Mononuclear cell (primary cell): ENCODE data around the gene KIF5A. TPM values are rescaled to one million over a fixed set of nuclear protein-coding genes. Genes with fewer than 3 reads are reported as not detected.

ENCODE experiments used
- H3K27me3 ChIP-seq: 2 replicates; pipeline ENCODE4 v1.6.0; 2011; ENCODE audit warnings: low read length, control low read depth; ENCODE audit not compliant: insufficient read depth
- H3K4me1 ChIP-seq: 2 replicates; pipeline ENCODE4 v1.5.1; 2011; ENCODE audit warnings: mild to moderate bottlenecking, low read length, control low read depth; ENCODE audit not compliant: insufficient read depth
- H3K4me3 ChIP-seq: 2 replicates; pipeline ENCODE4 v1.5.1; 2011; ENCODE audit warnings: mild to moderate bottlenecking, low read length, moderate library complexity
- H3K9me3 ChIP-seq: 2 replicates; pipeline ENCODE4 v1.5.1; 2011; ENCODE audit warnings: low read depth, mild to moderate bottlenecking, control low read depth, low read length
- total RNA-seq: library from RNA; depleted of rRNA; stranded (reverse); fragments of >200 nt; gene quantifications from one replicate; pipeline ENCODE4 v1.2.3, GENCODE V29; 2012

Gene KIF5A
- total RNA-seq, 1 donor, result 0.21 TPM

DNA sequence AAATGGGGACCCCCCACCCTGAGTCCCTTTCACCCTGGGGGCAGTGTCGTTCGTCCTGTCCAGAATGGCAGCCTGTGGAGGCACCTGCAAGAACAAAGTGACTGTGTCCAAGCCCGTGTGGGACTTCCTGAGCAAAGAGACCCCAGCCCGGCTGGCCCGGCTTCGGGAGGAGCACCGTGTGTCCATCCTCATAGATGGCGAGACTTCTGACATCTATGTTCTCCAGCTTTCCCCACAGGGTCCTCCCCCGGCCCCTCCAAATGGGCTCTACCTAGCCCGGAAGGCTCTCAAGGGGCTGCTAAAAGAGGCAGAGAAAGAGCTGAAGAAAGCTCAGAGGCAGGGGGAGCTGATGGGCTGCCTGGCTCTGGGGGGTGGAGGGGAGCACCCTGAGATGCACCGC, 57.0 kb downstream of the KIF5A start:
- peaks cover 35% of the 10 kb centered on the region for H3K4me1 ChIP-seq
- H3K4me3 ChIP-seq, result no peak overlapping the region
- H3K9me3 ChIP-seq, result no peaks in the 10 kb centered on the region
- peaks cover 30% of the 10 kb centered on the region for H3K27me3 ChIP-seq

DNA sequence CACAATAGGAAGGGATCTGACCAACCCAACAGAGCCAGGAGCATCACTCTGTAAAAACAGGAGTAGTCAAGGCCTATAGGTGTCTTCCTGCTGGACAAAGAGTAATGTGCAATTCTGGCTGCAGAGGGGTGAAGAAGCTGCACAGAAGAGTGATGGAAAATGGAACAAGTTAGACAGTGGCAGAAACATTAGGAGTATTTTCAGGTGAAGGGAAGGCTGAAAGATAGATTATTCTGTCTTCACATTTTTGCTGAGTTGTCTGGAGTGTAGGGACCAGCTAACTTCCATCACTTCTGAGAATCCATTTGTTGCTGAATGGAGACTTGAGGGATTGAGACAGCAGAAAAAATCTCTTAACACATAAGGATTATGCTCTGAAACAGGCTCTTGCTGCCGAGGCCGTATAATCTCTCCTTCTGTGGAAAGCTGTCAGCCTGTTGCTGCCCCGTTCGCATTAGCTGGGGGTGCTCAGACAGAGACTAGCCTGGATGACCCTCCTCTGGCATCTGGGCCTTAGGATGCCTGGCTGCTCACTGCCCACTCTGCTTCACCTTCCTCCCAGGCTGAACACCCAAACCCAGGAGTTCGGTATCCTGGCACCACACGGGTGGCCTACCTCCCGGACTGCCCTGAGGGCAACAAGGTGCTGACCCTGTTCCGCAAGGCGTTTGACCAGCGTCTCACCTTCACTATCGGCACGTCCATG, 58.3 kb downstream of the KIF5A start:
- H3K4me1 ChIP-seq, result peaks cover 35% of the 10 kb centered on the region
- H3K27me3 ChIP-seq, result peaks cover 43% of the 10 kb centered on the region
- no peak overlapping the region for H3K4me3 ChIP-seq
- H3K9me3 ChIP-seq, result no peaks in the 10 kb centered on the region

DNA sequence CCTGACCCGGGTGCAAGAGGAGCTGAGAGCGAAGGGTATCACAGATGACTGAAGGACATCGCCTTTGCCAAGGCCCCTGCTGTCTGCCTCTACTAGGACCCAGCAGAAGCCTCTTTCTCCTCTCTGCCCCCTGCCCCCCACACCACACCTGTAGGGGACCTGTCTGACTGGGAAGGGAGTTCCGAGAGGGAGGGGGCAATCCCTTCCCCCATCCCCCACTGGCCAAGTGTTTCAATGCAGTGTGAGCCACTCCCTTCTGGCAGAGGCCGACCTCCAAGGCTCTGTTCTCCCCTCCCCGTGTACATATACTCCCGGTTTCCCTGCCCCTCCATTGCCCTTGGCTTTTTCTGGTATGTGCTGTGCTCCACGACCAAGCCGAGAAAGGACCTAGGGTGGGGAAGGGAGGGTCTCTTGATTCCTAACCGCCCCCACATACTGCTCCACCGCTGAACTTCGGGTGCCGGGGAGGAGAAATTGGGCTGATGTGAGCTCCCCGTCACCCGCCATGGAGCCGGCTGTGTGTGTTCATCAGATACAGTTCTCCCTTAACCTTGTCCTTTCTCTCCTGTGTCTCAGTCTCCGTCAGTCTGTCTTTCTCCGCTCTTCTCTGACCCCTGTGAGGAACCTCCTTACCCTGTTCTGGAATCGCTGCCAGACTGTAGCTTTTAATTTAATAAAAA, 59.4 kb downstream of the KIF5A start:
- Histone ChIP-seq H3K27me3 (peaks cover 46% of the 10 kb centered on the region), H3K4me1 (peaks cover 31% of the 10 kb centered on the region), H3K9me3 (no peaks in the 10 kb centered on the region), H3K4me3 (no peak overlapping the region)

DNA sequence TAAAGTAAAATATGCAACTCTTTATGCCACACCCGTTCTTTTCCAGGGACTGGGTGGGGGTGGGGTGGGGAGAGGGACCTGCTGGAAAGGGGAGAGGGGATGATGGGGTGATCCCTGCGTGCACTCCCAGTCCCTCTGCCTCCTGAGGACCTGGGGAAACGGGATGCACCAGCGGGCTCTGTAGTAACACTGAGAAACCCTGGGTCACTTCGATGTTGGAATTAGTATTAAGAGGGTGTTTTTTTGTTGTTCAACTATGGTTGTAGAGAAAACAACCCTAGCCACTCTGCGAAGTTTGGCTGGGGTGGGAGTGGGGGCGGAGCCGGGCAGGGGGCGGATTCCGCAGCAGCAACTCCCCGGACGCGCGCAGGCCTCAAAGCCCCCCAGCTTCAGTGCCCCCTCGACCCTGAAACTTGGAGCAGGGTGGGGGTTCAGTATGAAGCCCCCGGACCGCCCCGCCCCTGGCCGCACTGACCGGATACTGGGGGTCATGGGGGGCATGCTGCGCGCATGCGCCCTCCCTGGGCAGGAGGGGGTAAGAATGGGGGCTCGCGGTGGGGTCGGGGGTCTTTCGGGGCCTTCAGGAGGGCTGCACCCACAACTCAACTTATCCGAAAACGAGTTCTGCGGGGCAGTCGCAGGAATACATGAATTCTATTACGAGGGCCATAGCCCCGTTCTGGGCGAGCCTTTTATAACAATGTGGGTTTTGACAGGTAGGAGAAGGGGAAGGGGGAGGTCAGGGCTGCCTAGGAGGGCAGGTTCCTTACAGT, 60.1 kb downstream of the KIF5A start:
- H3K9me3 ChIP-seq, result no peaks in the 10 kb centered on the region
- H3K4me1 ChIP-seq, result peaks cover 30% of the 10 kb centered on the region
- no peak overlapping the region for H3K4me3 ChIP-seq
- H3K27me3 ChIP-seq, result peaks cover 43% of the 10 kb centered on the region

DNA sequence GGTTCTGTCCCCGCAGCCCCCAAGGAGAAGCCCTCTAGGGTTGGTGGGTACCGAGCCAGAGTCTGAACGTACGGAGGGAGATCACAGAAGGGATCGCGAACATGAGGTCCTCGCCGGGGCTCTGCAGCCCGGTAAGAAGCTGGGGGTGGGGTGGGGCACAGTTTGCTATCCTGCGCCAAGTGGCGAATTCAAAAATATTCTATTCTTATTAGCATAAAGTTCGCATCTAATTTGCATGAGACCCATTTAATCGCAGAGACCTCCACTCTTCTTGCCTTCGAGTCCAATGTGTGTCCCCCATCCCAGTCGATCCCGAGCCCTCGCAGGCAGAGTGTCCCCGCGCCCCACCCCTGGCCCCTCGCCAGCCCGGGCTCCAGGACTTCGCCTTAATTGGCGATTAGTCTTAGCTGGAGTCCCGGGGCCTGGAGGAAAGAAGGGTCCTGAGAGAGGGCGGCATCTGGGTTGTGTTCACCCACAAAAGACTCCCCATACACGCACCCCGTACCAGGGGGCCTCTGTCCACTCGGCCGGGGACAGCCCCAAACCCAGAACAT, 60.8 kb downstream of the KIF5A start:
- H3K27me3 ChIP-seq, result peaks cover 40% of the 10 kb centered on the region
- H3K4me3 ChIP-seq, result no peak overlapping the region
- no peaks in the 10 kb centered on the region for H3K9me3 ChIP-seq
- peaks cover 23% of the 10 kb centered on the region for H3K4me1 ChIP-seq

DNA sequence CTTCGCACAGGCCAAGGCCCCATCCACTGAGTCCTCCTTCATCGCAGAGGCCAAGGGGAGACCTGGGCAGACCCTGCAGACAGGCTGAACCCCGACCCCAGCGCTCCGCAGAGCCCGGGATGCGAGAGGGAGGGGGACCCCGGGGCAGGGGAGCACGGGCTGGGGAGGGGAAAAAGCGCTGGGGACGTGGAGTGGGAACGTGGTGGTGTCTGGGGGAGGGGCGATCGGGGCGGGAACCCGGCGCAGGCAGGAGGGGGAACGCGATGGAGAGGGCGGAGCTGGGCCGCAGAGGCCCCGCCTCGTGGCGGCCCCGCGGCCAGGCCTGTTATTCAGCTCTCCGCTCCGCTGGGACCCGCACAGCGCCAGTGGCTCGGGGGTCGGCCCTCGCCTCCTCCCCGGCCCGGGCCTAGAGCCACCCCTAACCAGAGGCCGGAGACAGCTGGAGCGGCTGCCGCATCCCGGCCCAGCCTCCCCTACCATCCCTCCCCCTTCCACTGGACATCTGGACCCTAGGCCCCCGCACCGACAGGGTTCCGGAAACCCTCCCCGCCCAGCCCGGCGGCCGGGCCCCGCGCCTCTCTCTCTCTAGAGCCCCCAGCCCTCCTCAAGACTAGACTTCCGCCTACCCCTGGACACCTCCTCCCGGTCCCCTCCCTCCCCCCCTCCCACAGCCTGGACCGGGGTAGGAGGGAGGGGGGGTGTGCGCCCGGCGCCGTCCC, 61.4 kb downstream of the KIF5A start, which contains the start of gene ARHGEF25:
ARHGEF25 (plus strand) TSS at position 328 of the 719 bp plus-strand sequence. CDS start 460 bp downstream, outside the sequence.
- peak within 1 kb of the TSS; percentile 20 for H3K4me3 ChIP-seq
- H3K4me1 ChIP-seq, result peaks cover 21% of the 10 kb centered on the region
- H3K27me3 ChIP-seq, result peaks cover 36% of the 10 kb centered on the region
- H3K9me3 ChIP-seq, result no peaks in the 10 kb centered on the region

DNA sequence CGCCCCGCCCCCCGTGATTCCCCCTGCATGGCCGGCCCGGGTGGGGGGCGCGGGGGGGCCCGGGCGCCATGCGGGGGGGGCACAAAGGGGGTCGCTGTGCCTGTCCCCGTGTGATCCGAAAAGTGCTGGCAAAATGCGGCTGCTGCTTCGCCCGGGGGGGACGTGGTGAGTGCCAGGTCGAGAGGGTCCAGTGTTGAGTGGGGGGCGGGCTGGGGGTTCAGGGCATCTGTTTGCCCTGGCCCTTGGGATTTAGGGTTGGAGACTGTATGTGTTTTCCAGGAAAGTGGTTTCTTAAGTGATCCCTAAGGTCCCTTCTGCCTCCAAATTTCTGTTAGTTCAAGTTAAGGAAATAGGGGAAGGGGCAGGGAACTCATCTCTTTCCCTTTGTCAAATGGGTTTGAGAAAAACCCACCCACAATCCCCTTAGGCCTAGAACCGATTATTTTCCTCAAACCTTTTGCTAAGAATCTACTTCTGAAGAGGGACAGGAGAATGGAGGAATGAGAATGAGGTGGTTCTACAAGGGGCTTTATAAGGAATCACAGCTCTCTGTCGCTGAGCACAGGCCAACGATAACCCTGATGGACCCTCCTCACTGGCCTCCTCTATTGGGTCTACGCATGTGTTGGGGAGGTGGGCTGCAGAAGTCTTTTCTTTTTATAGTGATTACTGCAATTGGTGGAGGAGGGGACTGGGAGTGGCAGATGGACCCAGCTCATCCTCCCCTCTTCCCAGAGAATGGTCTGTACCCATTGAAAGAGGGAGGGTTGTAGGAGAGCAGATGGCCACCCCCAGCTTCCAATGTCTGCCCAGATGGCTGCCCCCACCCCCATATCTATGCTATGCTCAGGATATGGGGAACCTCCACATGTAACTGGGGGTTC, 62.2 kb downstream of the KIF5A start:
- Histone ChIP-seq H3K4me1 (peaks cover 21% of the 10 kb centered on the region), H3K9me3 (no peaks in the 10 kb centered on the region), H3K4me3 (no peak overlapping the region), H3K27me3 (peaks cover 35% of the 10 kb centered on the region)

DNA sequence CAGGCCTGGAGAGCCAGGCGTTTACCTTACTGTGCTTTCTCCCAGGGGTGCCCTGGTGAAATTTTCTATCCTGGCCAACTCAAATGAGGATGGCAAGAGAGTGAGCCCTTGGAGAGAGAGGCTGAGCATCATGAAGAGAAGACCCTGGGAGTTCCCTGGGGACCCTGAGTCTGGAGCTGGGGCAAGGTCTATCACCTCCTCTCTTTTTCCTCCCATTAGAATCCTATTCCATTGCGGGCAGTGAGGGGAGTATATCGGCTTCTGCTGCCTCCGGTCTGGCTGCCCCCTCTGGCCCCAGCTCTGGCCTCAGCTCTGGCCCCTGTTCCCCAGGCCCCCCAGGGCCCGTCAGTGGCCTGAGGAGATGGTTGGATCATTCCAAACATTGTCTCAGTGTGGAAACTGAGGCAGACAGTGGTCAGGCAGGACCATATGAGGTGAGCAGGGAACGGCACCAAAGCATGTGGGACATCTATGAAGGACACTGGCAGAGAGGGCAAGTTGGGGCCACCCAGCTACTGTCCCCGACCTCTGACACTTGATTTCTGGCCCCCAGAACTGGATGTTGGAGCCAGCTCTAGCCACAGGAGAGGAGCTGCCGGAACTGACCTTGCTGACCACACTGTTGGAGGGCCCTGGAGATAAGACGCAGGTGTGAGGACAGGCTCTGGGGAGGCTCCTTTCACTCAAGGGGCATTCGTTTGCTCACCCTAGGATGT, 63.0 kb downstream of the KIF5A start:
- H3K27me3 ChIP-seq, result peaks cover 43% of the 10 kb centered on the region
- no peaks in the 10 kb centered on the region for H3K9me3 ChIP-seq
- H3K4me3 ChIP-seq, result no peak overlapping the region
- H3K4me1 ChIP-seq, result peaks cover 21% of the 10 kb centered on the region

DNA sequence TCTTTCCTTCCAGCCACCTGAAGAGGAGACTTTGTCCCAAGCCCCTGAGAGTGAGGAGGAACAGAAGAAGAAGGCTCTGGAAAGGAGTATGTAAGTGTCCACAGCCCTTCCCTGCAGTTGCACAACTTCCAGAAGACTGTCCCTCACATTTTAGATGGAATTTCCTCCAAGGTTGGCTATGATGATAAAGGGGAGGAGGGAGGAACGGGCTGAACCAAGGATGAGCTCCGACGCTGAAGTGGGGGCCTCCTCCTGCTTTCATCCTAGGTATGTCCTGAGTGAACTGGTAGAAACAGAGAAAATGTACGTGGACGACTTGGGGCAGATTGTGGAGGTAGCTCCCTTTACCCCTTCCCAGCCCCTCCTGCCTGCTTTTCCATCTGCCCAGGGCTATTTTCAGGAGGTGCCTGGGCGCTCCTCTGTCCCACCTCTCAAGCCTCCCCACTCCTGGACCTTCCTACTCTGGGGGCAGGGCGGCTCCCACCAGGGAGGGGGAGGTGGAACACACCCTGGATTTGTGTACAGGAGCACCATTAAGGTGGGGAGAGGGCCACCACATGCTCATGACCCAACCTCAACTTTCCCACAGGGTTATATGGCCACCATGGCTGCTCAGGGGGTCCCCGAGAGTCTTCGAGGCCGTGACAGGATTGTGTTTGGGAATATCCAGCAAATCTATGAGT, 63.7 kb downstream of the KIF5A start:
- Histone ChIP-seq H3K4me1 (peaks cover 21% of the 10 kb centered on the region), H3K27me3 (peaks cover 50% of the 10 kb centered on the region), H3K4me3 (no peak overlapping the region), H3K9me3 (no peaks in the 10 kb centered on the region)

DNA sequence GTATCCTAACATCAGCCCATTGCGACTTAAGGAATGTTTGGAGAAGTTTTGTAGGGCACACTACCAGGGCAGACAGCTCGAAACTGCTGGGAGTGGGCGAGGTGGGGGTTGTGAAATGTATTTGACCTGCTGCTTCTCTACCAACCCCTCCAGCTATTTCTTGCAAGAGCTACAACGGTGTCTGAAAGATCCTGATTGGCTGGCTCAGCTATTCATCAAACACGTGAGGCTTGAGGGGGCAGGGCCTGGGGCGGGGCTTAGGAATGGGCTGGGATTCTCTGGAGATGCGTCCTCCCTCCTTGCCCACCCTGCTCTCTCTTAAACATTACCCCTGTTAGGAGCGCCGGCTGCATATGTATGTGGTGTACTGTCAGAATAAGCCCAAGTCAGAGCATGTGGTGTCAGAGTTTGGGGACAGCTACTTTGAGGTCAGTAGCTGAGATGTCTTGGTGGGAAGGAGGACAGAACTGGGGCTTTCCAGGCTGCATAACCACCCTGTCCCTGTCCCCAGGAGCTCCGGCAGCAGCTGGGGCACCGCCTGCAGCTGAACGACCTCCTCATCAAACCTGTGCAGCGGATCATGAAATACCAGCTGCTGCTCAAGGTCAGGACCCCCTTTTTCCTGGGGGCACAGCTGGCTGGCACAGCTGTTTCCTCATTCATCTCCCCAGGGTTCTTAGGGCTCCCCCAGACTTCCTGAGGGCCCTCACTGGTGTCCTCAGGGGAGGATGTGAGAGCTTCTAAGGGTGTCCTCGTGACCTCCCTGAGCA, 64.5 kb downstream of the KIF5A start:
- no peak overlapping the region for H3K4me3 ChIP-seq
- H3K9me3 ChIP-seq, result no peaks in the 10 kb centered on the region
- peaks cover 23% of the 10 kb centered on the region for H3K4me1 ChIP-seq
- H3K27me3 ChIP-seq, result peaks cover 53% of the 10 kb centered on the region

DNA sequence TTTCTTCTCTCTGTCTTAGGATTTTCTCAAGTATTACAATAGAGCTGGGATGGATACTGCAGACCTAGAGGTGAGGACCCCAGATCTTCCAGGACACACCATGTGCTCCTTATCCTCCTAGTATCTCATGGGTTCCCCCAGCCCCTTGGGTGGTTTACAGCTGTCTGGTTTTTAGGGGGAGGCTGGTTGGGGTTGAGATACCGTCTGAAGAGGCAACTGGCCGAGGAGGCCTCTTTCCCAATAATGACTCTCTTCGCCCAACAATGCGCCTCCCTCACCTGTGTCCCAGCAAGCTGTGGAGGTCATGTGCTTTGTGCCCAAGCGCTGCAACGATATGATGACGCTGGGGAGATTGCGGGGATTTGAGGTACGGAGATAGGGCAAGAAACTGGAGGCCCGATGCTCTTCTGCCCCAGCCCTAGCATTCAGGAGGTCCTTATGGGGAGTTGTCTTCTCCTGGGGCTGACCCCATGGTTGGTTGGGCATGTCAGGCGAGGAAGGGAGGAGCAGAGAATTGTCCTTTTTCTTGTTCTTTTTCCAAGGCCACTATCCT, 65.2 kb downstream of the KIF5A start:
- Histone ChIP-seq H3K27me3 (peaks cover 58% of the 10 kb centered on the region), H3K4me1 (peaks cover 29% of the 10 kb centered on the region)

DNA sequence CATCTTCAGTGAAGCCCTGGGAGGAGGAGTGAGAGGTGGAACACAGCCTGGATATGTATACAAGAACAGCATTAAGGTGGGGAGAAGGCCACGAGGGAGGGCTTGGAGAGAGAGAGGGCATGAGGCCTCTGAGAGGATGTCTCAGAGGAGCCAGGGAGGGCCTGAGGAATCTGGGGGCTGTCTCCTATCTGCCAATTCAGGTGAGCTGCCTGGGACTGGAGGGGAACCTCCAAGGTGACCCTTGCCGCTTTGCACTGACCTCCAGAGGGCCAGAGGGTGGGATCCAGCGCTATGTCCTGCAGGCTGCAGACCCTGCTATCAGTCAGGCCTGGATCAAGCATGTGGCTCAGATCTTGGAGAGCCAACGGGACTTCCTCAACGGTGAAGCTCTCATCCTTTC, 65.8 kb downstream of the KIF5A start:
- Histone ChIP-seq H3K4me3 (no peak overlapping the region), H3K9me3 (no peaks in the 10 kb centered on the region), H3K4me1 (peaks cover 30% of the 10 kb centered on the region), H3K27me3 (peaks cover 60% of the 10 kb centered on the region)

More for the DNA sequence above, 65.2 kb downstream of the KIF5A start:
- H3K9me3 ChIP-seq, result no peaks in the 10 kb centered on the region
- no peak overlapping the region for H3K4me3 ChIP-seq
